Mesenteric fat pad (tissue), 1 donor: ENCODE data around the gene ATP2A2. TPM values are rescaled to one million over a fixed set of nuclear protein-coding genes. Genes with fewer than 3 reads are reported as not detected.

ENCODE experiments used
- DNase-seq: peaks from one replicate; pipeline ENCODE4 v3.0.0-alpha.2; 2020; ENCODE audit warnings: low spot score
- total RNA-seq: library from RNA; stranded (reverse); fragmentation: NEBNext Ultra II Directional; extraction: Animal tissue kit (Norgen Biotek cat#: 25700); gene quantifications from one replicate; pipeline ENCODE4 v1.2.1, GENCODE V29; 2021
- donor health status: DM: yes; HTN: yes; CAD: no.

ATP2A2 gene
- total RNA-seq, 1 donor from 2014 or later: 232 TPM

GRCh38 chr12:110289044-110289710 lies 8.1 kb downstream of the ATP2A2 start:
- no peak for DNase-seq

DNA sequence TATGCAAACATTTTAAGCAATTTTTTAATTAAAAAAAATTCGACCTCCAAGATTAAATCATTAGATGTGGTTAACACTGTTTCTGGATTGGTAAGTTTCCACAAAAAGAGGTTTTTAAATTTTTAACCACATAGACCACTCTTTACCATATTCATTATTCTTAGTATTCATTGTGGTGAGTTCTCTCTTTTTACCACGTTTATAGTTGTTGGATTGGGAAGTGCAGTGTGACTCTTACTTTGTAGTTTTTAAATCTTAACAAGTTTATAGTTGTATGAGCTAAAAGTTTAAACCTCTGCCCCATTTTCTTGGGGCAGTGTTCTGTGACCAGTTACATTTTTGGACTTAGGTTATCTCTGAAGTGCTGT lies 8.6 kb downstream of the ATP2A2 start:
- no peak for DNase-seq

- no peak for DNase-seq
These were observed 20.2 kb downstream of the ATP2A2 start for GRCh38 chr12:110301065-110301806.

- DNase-seq: no peak
These were observed 23.1 kb downstream of the ATP2A2 start for GRCh38 chr12:110304061-110304551.

DNA sequence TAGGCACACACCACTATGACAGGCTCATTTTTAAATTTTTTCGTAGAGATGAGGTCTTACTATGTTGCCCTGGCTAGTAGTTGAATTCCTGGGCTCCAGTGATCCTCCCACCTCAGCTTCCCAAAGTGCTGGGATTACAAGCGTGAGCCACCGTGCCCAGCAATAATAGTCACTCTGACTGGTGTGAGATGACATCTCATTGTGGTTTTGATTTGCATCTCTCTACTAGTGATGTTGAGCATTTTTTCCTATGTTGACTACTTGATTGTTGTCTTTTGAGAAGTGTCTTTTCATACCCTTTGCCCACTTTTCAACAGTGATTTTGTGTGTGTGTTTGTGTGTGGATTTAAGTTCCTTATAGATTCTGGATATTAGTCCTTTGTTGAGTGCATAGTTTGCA lies 26.3 kb downstream of the ATP2A2 start:
- DNase-seq: no peak

DNA sequence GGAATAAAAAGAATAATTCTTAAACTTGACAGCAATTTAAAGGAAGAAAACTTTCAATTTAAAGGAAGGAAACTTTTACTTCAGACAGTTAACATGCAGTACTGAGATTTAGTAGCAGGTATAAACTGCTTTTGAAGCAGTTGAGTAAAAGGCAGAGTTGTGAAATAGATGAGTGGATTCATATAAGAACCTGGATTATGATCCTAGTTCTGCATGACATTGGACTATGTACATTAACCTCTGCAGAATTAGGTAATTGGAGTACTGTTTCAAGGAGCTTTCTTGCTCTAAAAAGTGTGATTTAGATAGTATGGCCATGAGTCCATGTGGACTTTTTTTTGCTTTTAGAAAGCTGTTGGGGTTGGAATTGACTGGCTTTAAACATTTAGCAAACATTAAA lies 29.7 kb downstream of the ATP2A2 start:
- no peak for DNase-seq

DNA sequence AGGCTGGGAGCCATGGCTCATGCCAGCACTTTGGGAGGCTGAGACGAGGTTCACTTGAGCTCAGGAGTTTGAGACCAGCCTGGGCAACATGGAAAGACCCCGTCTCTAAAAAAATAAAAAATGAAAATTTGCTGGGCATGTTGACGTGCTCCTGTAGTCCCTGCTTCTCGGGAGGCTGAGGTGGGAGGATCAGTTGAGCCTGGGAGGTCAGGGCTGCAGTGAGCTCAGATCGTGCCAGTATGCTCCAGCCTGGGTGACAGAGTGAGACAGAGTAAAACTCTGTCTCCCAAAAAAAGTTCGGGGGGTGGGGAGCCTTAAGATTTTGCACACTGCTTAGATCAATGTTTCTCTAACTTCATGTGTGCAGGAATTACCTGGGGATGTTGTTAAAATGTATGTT lies 30.9 kb downstream of the ATP2A2 start:
- DNase-seq: no peak

DNA sequence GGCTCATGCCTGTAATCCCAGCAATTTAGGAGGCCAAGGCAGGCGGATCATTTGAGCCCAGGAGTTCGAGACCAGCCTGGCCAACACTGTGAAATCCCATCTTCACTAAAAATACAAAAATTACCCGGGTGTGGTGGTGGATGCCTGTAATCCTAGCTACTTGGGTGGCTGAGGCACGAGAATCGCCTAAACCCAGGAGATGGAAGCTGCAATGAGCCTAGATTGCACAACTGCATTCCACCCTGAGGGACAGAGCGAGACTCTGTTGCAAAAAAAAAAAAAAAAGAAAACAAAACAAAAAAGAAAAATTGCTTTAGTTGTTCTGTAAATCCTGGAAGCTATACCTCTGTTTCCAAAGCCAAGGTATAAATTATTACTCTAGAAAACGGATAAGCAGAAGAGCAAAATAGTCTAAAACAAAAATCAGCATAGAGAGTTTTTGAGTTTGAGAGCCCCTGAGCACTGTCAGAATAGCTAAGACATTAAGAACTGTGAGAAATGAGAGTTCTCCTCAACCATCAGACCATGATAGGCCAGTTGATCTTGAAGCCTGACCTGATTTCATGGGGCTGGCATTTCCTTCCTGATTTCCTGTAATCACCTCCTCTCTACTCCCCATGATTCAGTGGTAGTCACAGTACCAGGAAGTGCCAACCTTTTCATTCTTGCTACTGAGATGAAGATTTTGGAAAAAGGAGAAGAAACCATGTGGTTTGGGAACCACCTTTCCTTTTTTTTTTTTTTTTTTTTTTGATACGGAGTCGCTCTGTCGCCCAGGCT lies 31.7 kb downstream of the ATP2A2 start:
- no peak for DNase-seq

GRCh38 chr12:110314308-110314707 lies 33.3 kb downstream of the ATP2A2 start:
- DNase-seq: no peak

DNA sequence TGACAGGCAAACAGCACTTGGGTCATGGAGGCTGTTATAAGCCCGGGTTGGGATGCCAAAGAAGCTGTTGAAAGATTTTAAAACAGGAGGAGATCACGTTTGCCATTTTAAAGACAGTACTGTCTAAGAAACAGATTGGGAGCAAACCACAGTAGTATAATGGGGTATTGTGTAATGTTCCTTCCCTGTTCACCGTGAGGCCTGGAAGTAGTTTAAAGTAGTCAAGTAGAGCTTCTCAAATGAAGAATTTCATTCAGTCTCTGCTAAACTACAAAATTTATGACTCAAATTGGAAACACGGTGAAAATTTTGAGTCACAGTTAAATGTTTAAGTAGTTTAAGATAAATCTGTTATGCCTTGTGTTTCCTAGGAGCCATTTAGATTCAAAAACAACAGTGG lies 35.8 kb downstream of the ATP2A2 start:
- DNase-seq: no peak

- DNase-seq: no peak
These were observed 36.9 kb downstream of the ATP2A2 start for GRCh38 chr12:110317911-110318310.

DNA sequence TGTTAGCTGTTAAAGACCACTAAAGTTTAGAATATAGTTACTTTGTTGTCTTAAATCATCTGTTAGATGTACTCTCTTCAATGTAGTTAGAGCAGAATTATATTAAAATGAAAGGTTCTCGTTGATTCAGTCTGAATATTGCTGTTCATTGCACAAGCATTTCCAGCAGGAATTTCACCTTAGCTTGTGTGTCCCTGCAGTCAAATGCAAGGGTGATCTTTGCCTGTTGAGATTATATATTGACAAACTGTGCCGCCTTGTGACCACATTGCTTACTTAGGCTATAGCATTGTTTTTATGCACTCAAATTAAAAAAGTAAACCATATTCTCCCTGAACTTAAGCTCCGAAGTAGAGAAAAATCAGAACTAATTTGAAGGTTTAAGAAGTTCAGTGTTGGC lies 39.5 kb downstream of the ATP2A2 start:
- no peak for DNase-seq

DNA sequence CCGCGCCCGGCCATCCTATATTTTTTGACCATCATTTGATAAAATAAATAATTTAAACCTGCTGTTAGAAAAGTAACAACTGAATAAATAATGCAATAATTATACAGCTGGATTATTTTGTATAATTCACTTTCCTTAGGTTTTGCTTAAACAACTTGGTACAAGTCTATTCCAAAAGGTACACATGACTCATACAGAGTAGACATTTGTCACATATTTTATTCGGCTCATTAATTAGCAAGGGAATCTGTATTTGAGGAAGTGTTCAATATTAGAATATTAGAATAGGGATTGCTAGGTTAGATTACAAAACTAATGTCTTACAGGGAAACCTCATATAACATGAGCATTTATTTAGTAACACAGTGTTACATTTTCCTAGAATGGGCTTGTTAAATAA lies 48.7 kb downstream of the ATP2A2 start:
- DNase-seq: no peak

DNA sequence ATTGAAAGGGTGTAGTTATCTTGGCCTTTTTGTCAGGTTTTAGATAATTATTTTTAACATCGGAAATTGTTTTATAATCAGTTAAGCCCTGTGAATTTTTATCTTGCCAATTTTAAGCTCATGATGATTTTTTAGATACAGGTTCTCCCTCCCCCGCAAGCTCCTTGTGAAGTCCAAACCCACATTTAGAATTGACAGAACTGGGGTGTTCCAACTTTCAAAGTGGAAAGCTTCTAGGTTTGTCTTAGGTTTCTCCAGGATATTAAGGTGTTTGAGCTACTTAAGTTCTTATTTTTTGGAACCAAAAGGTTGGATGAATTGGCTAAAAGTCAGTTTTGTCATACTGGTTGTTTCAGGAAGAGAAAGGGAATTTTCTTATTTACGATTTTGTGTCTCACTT lies 49.1 kb downstream of the ATP2A2 start:
- no peak for DNase-seq

DNA sequence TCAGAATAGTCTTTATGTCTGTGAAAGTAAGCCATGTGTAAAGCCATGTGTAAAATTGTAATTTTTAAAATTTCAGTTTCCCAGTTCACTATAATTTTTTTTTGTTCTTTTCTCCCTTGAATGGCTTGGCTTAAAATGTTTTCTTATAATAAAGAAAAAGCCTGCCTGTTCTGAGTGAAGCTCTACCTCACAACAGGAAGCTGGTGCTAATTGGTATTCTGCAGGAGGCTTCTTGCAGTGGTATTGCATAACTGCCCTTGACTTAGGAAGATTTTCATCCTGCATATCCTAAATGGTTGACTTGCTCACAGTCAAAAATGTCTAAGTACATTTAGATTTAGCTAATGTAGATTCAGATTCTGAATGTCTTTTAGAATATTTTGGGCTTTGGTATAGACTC lies 49.5 kb downstream of the ATP2A2 start:
- no peak for DNase-seq

GRCh38 chr12:110333201-110333600 lies 52.2 kb downstream of the ATP2A2 start:
- DNase-seq: no peak

GRCh38 chr12:110335481-110336045 lies 54.5 kb downstream of the ATP2A2 start:
- DNase-seq: no peak

GRCh38 chr12:110337912-110338710 lies 57.1 kb downstream of the ATP2A2 start:
- DNase-seq: no peak

- DNase-seq: no peak
These were observed 57.7 kb downstream of the ATP2A2 start for GRCh38 chr12:110338754-110339153.

- no peak for DNase-seq
These were observed 58.3 kb downstream of the ATP2A2 start for GRCh38 chr12:110339184-110339952.
